ENCODE results near the gene ACOXL.

Gene ACOXL

GRCh38 chr2:110876167-110876999 is 144.0 kb downstream of the ACOXL start:
- no peak for DNase-seq
- in situ Hi-C loops (cut with HindIII; ENCODE audit: low pct_ligation_motif_present, low pct_unique_long_range_greater_than_20kb, low sequenced_read_pairs), result no loop called here

GRCh38 chr2:110877031-110877827 is 144.9 kb downstream of the ACOXL start:
- in situ Hi-C loops (cut with HindIII; ENCODE audit: low pct_ligation_motif_present, low pct_unique_long_range_greater_than_20kb, low sequenced_read_pairs), result no loop called here
- no peak for DNase-seq

GRCh38 chr2:110878150-110878549 is 145.8 kb downstream of the ACOXL start:
- in situ Hi-C loops (cut with HindIII; ENCODE audit: low pct_ligation_motif_present, low pct_unique_long_range_greater_than_20kb, low sequenced_read_pairs), result no loop called here
- no peak for DNase-seq

GRCh38 chr2:110881908-110882307 is 149.5 kb downstream of the ACOXL start:
- no peak for DNase-seq
- in situ Hi-C loops (cut with HindIII; ENCODE audit: low pct_ligation_motif_present, low pct_unique_long_range_greater_than_20kb, low sequenced_read_pairs), result no loop called here

GRCh38 chr2:110883406-110883805 is 151.0 kb downstream of the ACOXL start:
- in situ Hi-C loops (cut with HindIII; ENCODE audit: low pct_ligation_motif_present, low pct_unique_long_range_greater_than_20kb, low sequenced_read_pairs), result no loop called here
- DNase-seq, result no peak

- in situ Hi-C loops (cut with HindIII; ENCODE audit: low pct_ligation_motif_present, low pct_unique_long_range_greater_than_20kb, low sequenced_read_pairs), result no loop called here
- no peak for DNase-seq
Measured at GRCh38 chr2:110885256-110885655, 152.9 kb downstream of the ACOXL start.

- no peak for DNase-seq
- in situ Hi-C loops (cut with HindIII; ENCODE audit: low pct_ligation_motif_present, low pct_unique_long_range_greater_than_20kb, low sequenced_read_pairs), result no loop called here
Measured at GRCh38 chr2:110886826-110887573, 154.6 kb downstream of the ACOXL start.

- in situ Hi-C loops (cut with HindIII; ENCODE audit: low pct_ligation_motif_present, low pct_unique_long_range_greater_than_20kb, low sequenced_read_pairs), result no loop called here
- DNase-seq, result no peak
Measured at GRCh38 chr2:110888411-110888810, 156.0 kb downstream of the ACOXL start.

- in situ Hi-C loops (cut with HindIII; ENCODE audit: low pct_ligation_motif_present, low pct_unique_long_range_greater_than_20kb, low sequenced_read_pairs), result no loop called here
Measured at GRCh38 chr2:110891626-110892025, 159.3 kb downstream of the ACOXL start.

GRCh38 chr2:110896226-110896625 is 163.9 kb downstream of the ACOXL start:
- no peak for DNase-seq
- in situ Hi-C loops (cut with HindIII; ENCODE audit: low pct_ligation_motif_present, low pct_unique_long_range_greater_than_20kb, low sequenced_read_pairs), result no loop called here

More at GRCh38 chr2:110891626-110892025, 159.3 kb downstream of the ACOXL start:
- DNase-seq, result no peak

GRCh38 chr2:110897966-110898365 is 165.6 kb downstream of the ACOXL start:
- no peak for DNase-seq
- in situ Hi-C loops (cut with HindIII; ENCODE audit: low pct_ligation_motif_present, low pct_unique_long_range_greater_than_20kb, low sequenced_read_pairs), result no loop called here

GRCh38 chr2:110900191-110900590 is 167.8 kb downstream of the ACOXL start:
- no peak for DNase-seq

GRCh38 chr2:110903548-110903947 is 171.2 kb downstream of the ACOXL start:
- in situ Hi-C loops (cut with HindIII; ENCODE audit: low pct_ligation_motif_present, low pct_unique_long_range_greater_than_20kb, low sequenced_read_pairs), result no loop called here
- DNase-seq, result no peak

More at GRCh38 chr2:110900191-110900590, 167.8 kb downstream of the ACOXL start:
- in situ Hi-C loops (cut with HindIII; ENCODE audit: low pct_ligation_motif_present, low pct_unique_long_range_greater_than_20kb, low sequenced_read_pairs), result no loop called here

- in situ Hi-C loops (cut with HindIII; ENCODE audit: low pct_ligation_motif_present, low pct_unique_long_range_greater_than_20kb, low sequenced_read_pairs), result no loop called here
- no peak for DNase-seq
Measured at GRCh38 chr2:110904116-110904778, 171.9 kb downstream of the ACOXL start.

- in situ Hi-C loops (cut with HindIII; ENCODE audit: low pct_ligation_motif_present, low pct_unique_long_range_greater_than_20kb, low sequenced_read_pairs), result no loop called here
- DNase-seq, result no peak
Measured at GRCh38 chr2:110904779-110905148, 172.4 kb downstream of the ACOXL start.

GRCh38 chr2:110905217-110905616 is 172.8 kb downstream of the ACOXL start:
- in situ Hi-C loops (cut with HindIII; ENCODE audit: low pct_ligation_motif_present, low pct_unique_long_range_greater_than_20kb, low sequenced_read_pairs), result no loop called here

GRCh38 chr2:110906613-110907298 is 174.4 kb downstream of the ACOXL start:
- no peak for DNase-seq
- in situ Hi-C loops (cut with HindIII; ENCODE audit: low pct_ligation_motif_present, low pct_unique_long_range_greater_than_20kb, low sequenced_read_pairs), result no loop called here

More at GRCh38 chr2:110905217-110905616, 172.8 kb downstream of the ACOXL start:
- no peak for DNase-seq

- no peak for DNase-seq
Measured at GRCh38 chr2:110909501-110909900, 177.1 kb downstream of the ACOXL start.

More at GRCh38 chr2:110909501-110909900, 177.1 kb downstream of the ACOXL start:
- in situ Hi-C loops (cut with HindIII; ENCODE audit: low pct_ligation_motif_present, low pct_unique_long_range_greater_than_20kb, low sequenced_read_pairs), result no loop called here
